ENCODE data around the gene PLAU.
A peak's percentile ranks its signal among the peaks of the same experiment; 100 is the strongest.
"Not testable (repeated sequence)": the region's sequence is repeated elsewhere in the genome, so short reads cannot be mapped to it uniquely, and the experiment has no call there.

Gene PLAU

DNA sequence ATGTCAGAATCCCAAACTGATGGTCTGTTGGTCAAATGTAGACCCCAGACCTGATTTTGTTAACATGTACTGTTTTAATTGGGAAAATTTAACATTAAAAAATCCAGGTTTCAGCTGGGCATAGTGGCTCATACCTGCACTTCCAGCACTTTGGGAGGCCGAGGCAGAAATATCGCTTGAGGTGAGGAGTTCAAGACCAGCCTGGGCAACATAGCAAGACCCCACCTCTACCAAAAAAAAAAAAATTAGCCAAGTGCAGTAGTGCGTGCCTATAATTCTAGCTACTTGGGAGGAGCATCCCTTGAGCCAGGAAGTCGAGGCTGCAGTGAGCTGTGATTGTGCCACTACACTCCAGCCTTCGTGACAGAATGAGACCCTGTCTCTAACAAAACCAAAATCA, 20.7 kb upstream of the PLAU start:
- in situ Hi-C loops (cut with MboI; ENCODE audit: low pct_unique_long_range_greater_than_20kb, low sequenced_read_pairs, unreplicated experiment): loop anchor here (25.0 kb wide), 1 partner anchor 347 kb away; no protein-coding TSS in a partner anchor
- TF ChIP-seq, protein P1, sequence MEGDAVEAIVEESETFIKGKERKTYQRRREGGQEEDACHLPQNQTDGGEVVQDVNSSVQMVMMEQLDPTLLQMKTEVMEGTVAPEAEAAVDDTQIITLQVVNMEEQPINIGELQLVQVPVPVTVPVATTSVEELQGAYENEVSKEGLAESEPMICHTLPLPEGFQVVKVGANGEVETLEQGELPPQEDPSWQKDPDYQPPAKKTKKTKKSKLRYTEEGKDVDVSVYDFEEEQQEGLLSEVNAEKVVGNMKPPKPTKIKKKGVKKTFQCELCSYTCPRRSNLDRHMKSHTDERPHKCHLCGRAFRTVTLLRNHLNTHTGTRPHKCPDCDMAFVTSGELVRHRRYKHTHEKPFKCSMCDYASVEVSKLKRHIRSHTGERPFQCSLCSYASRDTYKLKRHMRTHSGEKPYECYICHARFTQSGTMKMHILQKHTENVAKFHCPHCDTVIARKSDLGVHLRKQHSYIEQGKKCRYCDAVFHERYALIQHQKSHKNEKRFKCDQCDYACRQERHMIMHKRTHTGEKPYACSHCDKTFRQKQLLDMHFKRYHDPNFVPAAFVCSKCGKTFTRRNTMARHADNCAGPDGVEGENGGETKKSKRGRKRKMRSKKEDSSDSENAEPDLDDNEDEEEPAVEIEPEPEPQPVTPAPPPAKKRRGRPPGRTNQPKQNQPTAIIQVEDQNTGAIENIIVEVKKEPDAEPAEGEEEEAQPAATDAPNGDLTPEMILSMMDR (IDR thresholded peaks at IDR 0.05; ENCODE audit: extremely low read depth, insufficient read depth, missing control alignments): no peak

DNA sequence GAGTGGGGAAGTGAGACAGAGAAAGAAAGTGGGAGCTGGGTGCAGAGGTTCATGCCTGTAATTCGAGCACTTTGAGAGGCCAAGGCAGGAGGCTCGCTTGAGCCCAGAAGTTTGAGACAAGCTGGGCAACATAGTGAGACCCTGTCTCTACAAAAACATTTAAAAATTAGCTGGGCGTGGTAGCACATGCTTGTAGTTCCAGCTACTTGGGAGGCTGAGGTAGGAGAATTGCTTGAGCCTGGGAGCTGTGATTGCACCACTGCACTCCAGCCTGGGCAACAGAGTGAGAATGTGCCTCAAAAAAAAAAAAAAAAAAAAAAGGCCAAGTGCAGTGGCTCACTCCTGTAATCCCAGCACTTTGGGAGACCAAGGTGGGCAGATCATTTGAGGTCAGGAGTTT, 20.1 kb upstream of the PLAU start:
- DNase-seq (ENCODE audit: low spot score): not testable (repeated sequence)
- in situ Hi-C loops (cut with MboI; ENCODE audit: low pct_unique_long_range_greater_than_20kb, low sequenced_read_pairs, unreplicated experiment): loop anchor here (25.0 kb wide), 1 partner anchor 346 kb away; no protein-coding TSS in a partner anchor

More for the DNA sequence above, 20.7 kb upstream of the PLAU start:
- no peak for DNase-seq (ENCODE audit: low spot score)

DNA sequence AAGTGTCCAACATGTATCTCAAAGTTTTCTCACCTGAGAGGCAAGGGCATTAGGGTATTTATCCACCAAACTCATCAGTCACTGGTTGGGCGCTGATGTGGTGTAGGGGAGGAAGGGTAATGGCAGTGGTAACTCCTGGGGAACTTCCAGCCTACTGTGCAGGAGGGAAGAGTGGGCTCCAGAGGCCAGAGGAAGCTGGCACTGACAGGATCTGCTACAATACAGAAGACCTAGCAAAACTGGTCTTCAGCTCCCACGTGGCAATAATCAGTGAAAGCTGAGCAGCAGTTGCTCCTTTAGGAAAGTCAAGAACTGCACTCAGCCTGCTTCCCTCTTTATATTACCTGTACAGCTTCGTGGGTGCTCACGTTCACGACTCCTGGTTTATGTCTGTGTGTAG, 19.4 kb upstream of the PLAU start:
- DNase-seq (ENCODE audit: low spot score): no peak
- TF ChIP-seq, protein P1 (IDR thresholded peaks at IDR 0.05; ENCODE audit: extremely low read depth, insufficient read depth, missing control alignments): no peak
- in situ Hi-C loops (cut with MboI; ENCODE audit: low pct_unique_long_range_greater_than_20kb, low sequenced_read_pairs, unreplicated experiment): loop anchor here (25.0 kb wide), 1 partner anchor 346 kb away; no protein-coding TSS in a partner anchor

DNA sequence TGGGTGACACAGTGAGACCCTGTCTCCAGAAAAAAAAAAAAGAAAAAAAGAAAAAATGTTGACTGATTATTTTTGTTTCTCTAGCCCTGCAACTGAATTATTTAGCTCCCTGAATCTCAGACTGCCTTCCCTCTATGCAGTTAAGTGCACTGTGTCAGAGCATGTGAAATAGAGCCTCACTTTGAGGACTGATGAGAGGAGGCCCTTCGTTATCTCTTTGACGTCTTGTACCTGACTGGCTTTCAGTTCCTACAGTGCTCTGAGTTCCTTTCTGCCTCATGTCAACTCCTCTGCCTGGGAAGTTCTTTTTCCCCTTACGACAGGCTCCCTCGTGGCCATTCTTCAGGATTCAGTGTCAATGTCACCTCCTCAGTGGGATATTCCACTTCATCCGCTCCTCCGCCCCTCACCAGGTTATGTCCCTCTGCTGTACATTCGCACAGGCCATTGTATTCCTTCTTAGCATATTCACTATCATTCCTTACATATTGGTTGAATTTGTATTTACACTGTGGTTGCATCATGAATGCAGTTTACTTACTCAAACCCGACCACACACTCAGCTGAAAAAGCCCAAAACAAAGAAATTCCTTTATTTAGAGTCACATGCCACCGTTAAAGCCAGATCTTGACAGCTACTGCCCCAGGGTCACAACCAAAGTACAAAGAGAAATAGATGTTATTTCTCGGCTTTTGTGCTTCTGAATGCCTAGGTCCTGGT, 18.5 kb upstream of the PLAU start:
- TF ChIP-seq, protein P1 (IDR thresholded peaks at IDR 0.05; ENCODE audit: extremely low read depth, insufficient read depth, missing control alignments): no peak
- DNase-seq (ENCODE audit: low spot score): no peak
- in situ Hi-C loops (cut with MboI; ENCODE audit: low pct_unique_long_range_greater_than_20kb, low sequenced_read_pairs, unreplicated experiment): loop anchor here (25.0 kb wide), 1 partner anchor 345 kb away; no protein-coding TSS in a partner anchor

DNA sequence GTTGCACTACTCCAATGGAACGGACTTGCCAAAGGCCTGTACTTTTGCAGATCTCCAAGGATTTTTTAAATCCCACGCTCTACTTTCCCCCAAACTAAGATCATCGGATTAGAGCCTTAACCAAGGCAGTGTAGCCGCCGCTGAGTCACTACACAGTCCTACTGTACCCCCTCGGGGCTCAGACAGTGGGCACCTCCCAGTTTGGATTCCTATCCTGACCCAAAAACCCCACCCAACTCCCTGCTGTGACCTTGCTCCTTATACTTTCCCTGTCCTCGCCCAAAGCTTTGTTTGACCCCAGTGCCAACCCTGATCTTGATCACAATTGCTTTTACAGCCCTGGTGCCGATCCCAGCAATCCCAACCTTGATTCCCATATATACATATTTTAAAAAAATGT, 17.5 kb upstream of the PLAU start:
- DNase-seq (ENCODE audit: low spot score): no peak
- TF ChIP-seq, protein P1 (IDR thresholded peaks at IDR 0.05; ENCODE audit: extremely low read depth, insufficient read depth, missing control alignments): no peak
- in situ Hi-C loops (cut with MboI; ENCODE audit: low pct_unique_long_range_greater_than_20kb, low sequenced_read_pairs, unreplicated experiment): loop anchor here (25.0 kb wide), 1 partner anchor 344 kb away; no protein-coding TSS in a partner anchor

DNA sequence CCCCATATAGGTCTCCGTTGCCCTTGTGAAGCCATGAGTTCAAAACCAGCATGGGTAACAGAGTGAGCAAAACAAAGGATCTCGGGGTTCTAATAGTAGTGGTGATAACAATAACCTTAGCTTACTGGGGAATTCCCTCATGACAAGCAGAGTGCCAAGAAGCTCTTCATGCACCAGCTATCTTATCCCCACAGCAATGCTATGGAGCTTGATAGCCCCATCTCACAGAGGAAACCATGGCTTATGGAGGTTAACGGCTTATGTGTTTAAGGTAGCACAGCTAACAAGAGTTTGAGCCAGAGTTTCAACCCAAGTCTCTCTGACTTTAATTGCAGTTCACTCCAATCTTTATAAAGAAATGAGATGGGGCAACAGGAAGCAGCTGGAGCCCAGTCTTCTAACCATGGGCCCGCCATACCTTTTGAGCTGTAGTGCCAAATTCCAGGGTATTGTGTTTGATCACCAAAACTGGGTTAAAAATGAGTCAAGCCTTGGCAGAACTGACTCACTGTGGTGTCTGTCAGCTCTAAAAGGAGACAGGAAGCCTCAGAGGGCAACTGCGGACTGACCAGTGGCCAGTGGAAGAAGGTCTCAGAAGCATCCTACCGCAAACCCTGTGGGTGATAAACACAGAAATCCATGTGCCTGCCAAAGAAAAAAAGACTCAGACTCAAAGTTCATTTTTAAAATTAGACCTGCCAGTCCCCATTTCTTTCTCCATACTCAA, 16.5 kb upstream of the PLAU start:
- TF ChIP-seq, protein P1 (IDR thresholded peaks at IDR 0.05; ENCODE audit: extremely low read depth, insufficient read depth, missing control alignments): no peak
- in situ Hi-C loops (cut with MboI; ENCODE audit: low pct_unique_long_range_greater_than_20kb, low sequenced_read_pairs, unreplicated experiment): loop anchor here (25.0 kb wide), 1 partner anchor 343 kb away; no protein-coding TSS in a partner anchor

DNA sequence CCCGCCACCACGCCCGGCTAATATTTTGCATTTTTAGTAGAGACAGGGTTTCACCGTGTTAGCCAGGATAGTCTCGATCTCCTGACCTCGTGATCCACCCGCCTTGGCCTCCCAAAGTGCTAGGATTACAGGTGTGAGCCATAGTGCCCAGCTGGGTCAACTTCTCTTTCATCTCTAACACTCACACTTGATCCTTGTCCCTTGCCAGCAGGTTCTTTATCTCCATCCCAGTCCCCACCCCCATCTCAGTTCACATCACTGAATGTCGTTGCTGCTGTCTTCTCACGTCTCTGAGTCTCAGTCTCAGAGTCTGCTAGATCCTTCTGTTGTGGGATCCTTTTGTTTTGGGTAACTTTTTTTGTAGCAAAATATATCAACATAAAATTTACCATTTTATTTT, 15.6 kb upstream of the PLAU start:
- in situ Hi-C loops (cut with MboI; ENCODE audit: low pct_unique_long_range_greater_than_20kb, low sequenced_read_pairs, unreplicated experiment): loop anchor here (25.0 kb wide), 1 partner anchor 342 kb away; no protein-coding TSS in a partner anchor
- not testable (repeated sequence) for DNase-seq (ENCODE audit: low spot score)

More for the DNA sequence above, 16.5 kb upstream of the PLAU start:
- DNase-seq (ENCODE audit: low spot score): peak; percentile 10

Data from GM13977 (cell line).